Measurements from ENCODE around the gene SFXN2.

DNA sequence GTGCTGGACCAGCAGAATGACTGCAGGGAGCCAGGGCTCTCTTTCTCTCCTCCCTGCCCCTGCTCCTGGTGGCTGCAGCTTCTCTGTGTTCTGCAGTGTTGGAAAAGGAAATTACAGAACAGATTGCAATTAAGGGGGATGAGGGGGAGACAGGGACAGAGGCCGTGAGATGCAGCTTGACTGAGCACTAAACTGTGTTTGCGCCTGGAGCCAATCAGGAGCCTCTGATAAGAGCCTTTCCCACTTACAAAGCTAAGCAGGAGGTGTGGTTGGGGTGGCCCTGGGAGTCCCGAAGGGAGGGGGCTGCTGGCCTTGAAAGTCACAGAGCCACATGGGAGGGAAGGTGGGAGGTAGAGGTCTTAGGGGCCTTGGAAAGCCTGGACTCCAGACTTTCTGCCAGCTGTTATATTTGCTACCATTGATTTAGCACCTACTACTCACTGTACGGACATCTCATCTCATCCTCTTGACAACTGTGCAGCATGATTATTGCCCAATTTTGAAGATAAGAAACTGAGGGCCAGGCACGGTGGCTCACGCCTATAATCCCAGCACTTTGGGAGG lies 43.5 kb upstream of the SFXN2 start:
- TF ChIP-seq GATA1 (IDR thresholded peaks at IDR 0.05; ENCODE audit: low read depth, low read length) (no peak), POLR2A (IDR thresholded peaks at IDR 0.05; ENCODE audit: low read length) (no peak)

Measured in erythroblast (primary cell).